GM12878 (cell line): ENCODE data around the gene SLC25A41. TPM values are rescaled to one million over a fixed set of nuclear protein-coding genes. Genes with fewer than 3 reads are reported as not detected.

Source experiments
- ATAC-seq: fragments of 200-7000 bp; cut with Tn5 transposase; 3 replicates; pipeline ENCODE4 v1.9.1; 2020; ENCODE audit warnings: mild to moderate bottlenecking, moderate library complexity
- BruUV-seq: library from RNA; stranded (reverse); fragments of 400-500 nt; replicated peaks from 2 replicates; lab custom pipeline; 2021; lab: Mats Ljungman, UMichigan
- CTCF ChIA-PET: fragments of 300-600 bp; sonication (Branson Sonifier 250); formaldehyde crosslinking; extraction: SDS; loops from one replicate; lab custom pipeline; 2021; ENCODE audit warnings: inconsistent platforms; lab: Yijun Ruan, JAX
- POLR2A ChIA-PET: fragments of 350-600 bp; formaldehyde crosslinking; extraction: SDS; loops from one replicate; lab custom pipeline; 2021; ENCODE audit warnings: inconsistent platforms; lab: Charles Lee
- RAD21 ChIA-PET: fragments of 300-600 bp; sonication (Branson Sonifier 250); formaldehyde crosslinking; loops from one replicate; lab custom pipeline; 2023; ENCODE audit warnings: antibody characterized with exemption; ENCODE audit not compliant: unreplicated experiment; lab: Charles Lee
- SMC1A ChIA-PET: fragments of 300-600 bp; sonication (Branson Sonifier 250); formaldehyde crosslinking; loops from one replicate; lab custom pipeline; 2023; ENCODE audit not compliant: unreplicated experiment, uncharacterized antibody; lab: Charles Lee
- DNase-seq: peaks from one replicate; pipeline ENCODE4 v3.0.0-alpha.2; 2011; ENCODE audit warnings: low read depth, low spot score
- FAIRE-seq: peaks from 3 replicates; lab custom pipeline; 2011; peaks lifted over from hg19 to GRCh38; lab: Jason Lieb, UNC
- H2AFZ ChIP-seq: 2 replicates; pipeline ENCODE4 v1.6.0; 2011; ENCODE audit warnings: low read depth, low read length, control low read depth; ENCODE audit not compliant: control insufficient read depth
- H3K27ac ChIP-seq: 2 replicates; pipeline ENCODE4 v1.5.1; 2011; ENCODE audit warnings: control low read depth; ENCODE audit not compliant: control insufficient read depth, insufficient read depth
- H3K27me3 ChIP-seq, 2 experiments: replicated peaks in 1 of 2; 2 replicates each; pipeline versions ENCODE4 v1.6.0 to v1.6.1; 2011; ENCODE audit warnings: low read length in 1 of 2; ENCODE audit not compliant: control insufficient read depth in 2 of 2, insufficient read depth in 2 of 2
- H3K36me3 ChIP-seq, 2 experiments: 2 replicates each; pipeline ENCODE4 v1.5.1; 2011; ENCODE audit warnings: low read length in 1 of 2; ENCODE audit not compliant: control insufficient read depth in 2 of 2, insufficient read depth in 2 of 2
- H3K4me1 ChIP-seq: 2 replicates; pipeline ENCODE4 v1.6.1; 2011; ENCODE audit warnings: mild to moderate bottlenecking, low read length, moderate library complexity, mixed read lengths; ENCODE audit not compliant: control insufficient read depth, insufficient read depth
- H3K4me2 ChIP-seq: 2 replicates; pipeline ENCODE4 v1.6.0; 2011; ENCODE audit warnings: control low read depth; ENCODE audit not compliant: control insufficient read depth, insufficient read depth
- H3K4me3 ChIP-seq: fragments of 200-600 bp; sonication (generic); 2 replicates; pipeline ENCODE4 v1.5.1; 2016
- H3K79me2 ChIP-seq: 2 replicates; pipeline ENCODE4 v1.6.0; 2011; ENCODE audit warnings: low read length; ENCODE audit not compliant: control insufficient read depth, insufficient read depth
- H3K9ac ChIP-seq: 2 replicates; pipeline ENCODE4 v1.8.0; 2011; ENCODE audit warnings: low read length, control low read depth, mixed read lengths; ENCODE audit not compliant: control insufficient read depth, insufficient read depth
- H3K9me3 ChIP-seq: replicated peaks from 3 replicates; pipeline ENCODE4 v1.5.1; 2011; ENCODE audit warnings: mild to moderate bottlenecking, low read length; ENCODE audit not compliant: control insufficient read depth, insufficient read depth
- H4K20me1 ChIP-seq: 2 replicates; pipeline ENCODE4 v1.6.0; 2011; ENCODE audit not compliant: control insufficient read depth, insufficient read depth
- NR2C1 ChIP-seq: fragments of 450-650 bp; IDR thresholded peaks from 2 replicates; pipeline ENCODE4 v1.6.1; 2017; ENCODE audit warnings: antibody characterized with exemption, mild to moderate bottlenecking, moderate library complexity
- POLR2A ChIP-seq: IDR thresholded peaks from 2 replicates; pipeline ENCODE4 v1.6.1; 2011; ENCODE audit warnings: low read depth, mild to moderate bottlenecking, low read length
- POLR2AphosphoS5 ChIP-seq: IDR thresholded peaks from 2 replicates; pipeline ENCODE4 v1.6.1; 2011; ENCODE audit warnings: mild to moderate bottlenecking, low read length, inconsistent platforms
- ZZZ3 ChIP-seq: IDR thresholded peaks from 2 replicates; pipeline ENCODE4 v1.6.1; 2011; ENCODE audit warnings: low read depth; ENCODE audit not compliant: control insufficient read depth, insufficient read length
- WGBS: methylation state at CpG from one replicate; pipeline ENCODE4 v1.1.6; 2016; ENCODE audit warnings: low lambda C conversion rate; ENCODE audit not compliant: insufficient replicate concordance, insufficient coverage; ENCODE audit errors: missing lambda C conversion rate; 5-methylcytosine and 5-hydroxymethylcytosine counted together
- in situ Hi-C: fragments of 300-500 bp; cut with MboI; formaldehyde crosslinking; loops from 9 replicates; pipeline ENCODE4 v1.14.3; 2018; ENCODE audit warnings: mixed read lengths
- intact Hi-C: fragments of 100-400 bp; cut with micrococcal nuclease; formaldehyde crosslinking; loops from one replicate; pipeline ENCODE4 v1.14.2; 2022; ENCODE audit not compliant: unreplicated experiment
- polyA plus RNA-seq, 11 experiments: library from polyadenylated mRNA; depleted of rRNA in 4 of 11; unstranded in 6 of 11; stranded (reverse) in 5 of 11; fragments of >200 nt; fragmentation: Nextera tagmentation in 4 of 11; fragmentation: Illumina TruSeq in 1 of 11; extraction: Ambion mirVana in 4 of 11; extraction: Trizol in 1 of 11; gene quantifications; 1 replicate in 1 of 11; 2 replicates in 10 of 11; pipeline versions ENCODE4 v1.2.1 to v1.2.3, GENCODE V29; 2011 to 2016; ENCODE audit warnings: inconsistent platforms in 2 of 11, missing spikeins in 2 of 11, low read depth in 1 of 11
- total RNA-seq, 4 experiments: library from RNA; depleted of rRNA in 3 of 4; stranded (reverse); fragments of >200 nt in 3 of 4; fragmentation: Illumina TruSeq in 1 of 4; extraction: Trizol in 1 of 4; gene quantifications; 2 replicates each; pipeline versions ENCODE4 v1.2.1 to v1.2.3, GENCODE V29; 2013 to 2021

The SLC25A41 gene
- total and polyA plus RNA-seq, 10 of the 15 experiments (the other 5 are each of a cell fraction or from before 2014, with no cell fraction given) = 0.23 to 1.2 (median 0.43) TPM; not detected in 2

DNA sequence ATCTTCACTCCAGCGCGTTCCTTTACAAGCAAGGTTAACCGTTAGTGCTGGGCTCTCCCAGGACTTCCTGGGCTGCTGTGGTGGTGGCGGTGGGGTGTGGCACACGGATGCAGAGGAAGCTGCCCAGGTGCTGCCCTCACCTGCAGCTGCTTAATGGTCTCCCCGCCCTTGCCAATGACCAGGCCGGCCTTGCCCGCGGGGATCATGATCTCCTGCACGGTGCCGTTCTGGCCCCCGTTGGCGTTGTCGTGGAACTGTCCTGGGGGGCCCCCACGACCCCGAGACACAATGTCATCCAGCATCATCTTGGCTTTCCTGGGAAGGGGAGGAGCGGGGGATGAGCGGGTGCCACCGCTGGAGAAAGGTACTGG lies 15.0 kb downstream of the SLC25A41 start:
- POLR2A ChIA-PET = no interaction called here
- H3K4me1 ChIP-seq = no peaks in the 10 kb centered on the region
- H3K79me2 ChIP-seq = peaks cover 39% of the 10 kb centered on the region
- DNase-seq = no peak
- no TSS peak for BruUV-seq
- SMC1A ChIA-PET = no interaction called here
- RAD21 ChIA-PET = no interaction called here
- intact Hi-C loops (no loop called here), in situ Hi-C loops (no loop called here)
- no peak overlapping the region for H2AFZ ChIP-seq
- no peaks in the 10 kb centered on the region for H3K27me3 ChIP-seq
- no peaks in the 10 kb centered on the region for H3K9me3 ChIP-seq
- TF ChIP-seq POLR2A (0 out of 2 replicates have a peak, but pooled peaks have one; percentile 19), ZZZ3 (no peak)
- no peak for FAIRE-seq
- CTCF ChIA-PET = interaction anchor here (0.7 kb wide), 1 partner anchor 485 kb away, joined by 3 read pairs; no protein-coding TSS in a partner anchor
- H3K27ac ChIP-seq = no peak overlapping the region
- peaks cover 24% of the 10 kb centered on the region for H4K20me1 ChIP-seq
- H3K4me3 ChIP-seq = no peak overlapping the region
- H3K9ac ChIP-seq = no peak overlapping the region
- WGBS = 96% methylated on average over 18 of the region's 19 CpGs
- peaks cover 27 to 63% of the 10 kb centered on the region in 2 experiments for H3K36me3 ChIP-seq
- ATAC-seq = no peak
- no peak overlapping the region for H3K4me2 ChIP-seq

DNA sequence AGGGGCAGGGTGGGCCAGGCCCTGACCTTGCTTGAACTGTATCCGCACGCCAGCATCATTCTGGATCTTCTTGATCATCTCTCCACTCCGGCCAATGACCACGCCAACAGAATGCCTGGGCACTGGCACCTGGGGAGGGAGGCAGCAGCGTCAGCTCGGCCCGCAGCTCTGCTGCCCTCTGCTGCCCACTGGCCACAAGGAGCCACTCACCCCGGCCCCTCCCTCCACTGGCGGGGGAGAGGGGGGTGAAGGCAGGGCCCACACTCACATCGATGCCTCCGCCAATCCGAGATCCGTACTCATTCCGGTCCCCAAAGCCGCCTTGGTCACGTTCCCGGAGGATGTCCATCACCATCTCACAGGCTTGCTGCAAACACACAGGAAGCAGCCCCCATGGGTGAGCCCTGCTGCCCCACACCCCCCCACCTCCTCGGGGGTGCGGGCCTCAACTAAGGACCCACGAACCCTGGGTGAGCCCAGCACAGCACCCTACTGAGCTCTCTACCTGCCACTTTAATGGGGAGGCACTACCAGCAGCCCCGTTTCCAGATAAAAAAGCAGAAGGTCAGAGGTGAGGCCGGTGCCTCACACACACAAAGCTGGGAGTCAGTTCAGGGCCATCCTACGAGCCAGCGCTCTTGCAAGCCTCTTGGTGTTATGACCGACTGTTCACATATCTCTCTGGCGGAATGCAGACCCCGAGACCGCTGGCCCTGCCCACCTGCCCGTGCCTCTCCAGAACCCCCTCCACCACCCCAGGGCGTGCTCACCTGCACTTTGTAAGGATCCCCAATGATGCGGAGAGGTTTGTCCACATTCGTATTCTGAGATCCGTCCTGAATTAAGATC lies 15.6 kb downstream of the SLC25A41 start:
- intact Hi-C loops (no loop called here), in situ Hi-C loops (no loop called here)
- H3K9me3 ChIP-seq = no peaks in the 10 kb centered on the region
- H3K79me2 ChIP-seq = peaks cover 33% of the 10 kb centered on the region
- DNase-seq (no peak), FAIRE-seq (no peak), ATAC-seq (no peak)
- H4K20me1 ChIP-seq = peaks cover 21% of the 10 kb centered on the region
- CTCF ChIA-PET = interaction anchor here (0.7 kb wide), 1 partner anchor 486 kb away, joined by 3 read pairs; no protein-coding TSS in a partner anchor
- SMC1A ChIA-PET = no interaction called here
- H3K4me1 ChIP-seq = no peaks in the 10 kb centered on the region
- H3K27ac ChIP-seq = no peak overlapping the region
- 93% methylated on average over 33 of the region's 33 CpGs for WGBS
- H3K9ac ChIP-seq = no peak overlapping the region
- H3K4me3 ChIP-seq = no peak overlapping the region
- no TSS peak for BruUV-seq
- H3K36me3 ChIP-seq = peaks cover 27 to 63% of the 10 kb centered on the region in 2 experiments
- no peak for TF ChIP-seq NR2C1
- peak; percentile 12; the same call in 1 of the 2 replicates for TF ChIP-seq POLR2AphosphoS5
- TF ChIP-seq POLR2A = peak; percentile 46; the same call in 1 of the 2 replicates
- POLR2A ChIA-PET = no interaction called here
- RAD21 ChIA-PET = no interaction called here
- no peak overlapping the region for H3K4me2 ChIP-seq
- no peaks in the 10 kb centered on the region for H3K27me3 ChIP-seq
- H2AFZ ChIP-seq = no peak overlapping the region
